Cardiac muscle cell (in vitro differentiated cells and primary cell): Measurements from ENCODE around the gene GRIFIN. TPM values are rescaled to one million over a fixed set of nuclear protein-coding genes. Genes with fewer than 3 reads are reported as not detected.

Source experiments
- DNase-seq, 2 donors: peaks; one replicate each; pipeline versions ENCODE4 v3.0.0 to v3.0.0-alpha.2; 2010 to 2017; ENCODE audit warnings: low read depth in 1 of 2, low spot score in 1 of 2
- H3K27ac ChIP-seq: fragments of 200-600 bp; sonication (generic); 2 replicates; pipeline ENCODE4 v1.5.1; 2016
- H3K27me3 ChIP-seq: fragments of 200-600 bp; sonication (generic); 2 replicates; pipeline ENCODE4 v1.6.0; 2016; ENCODE audit warnings: control low read depth
- H3K36me3 ChIP-seq: fragments of 200-600 bp; sonication (generic); 2 replicates; pipeline ENCODE4 v1.5.1; 2016; ENCODE audit warnings: control low read depth
- H3K4me1 ChIP-seq: fragments of 200-600 bp; sonication (generic); 2 replicates; pipeline ENCODE4 v1.8.1; 2017; ENCODE audit warnings: low read depth, mild to moderate bottlenecking, mixed run types
- H3K4me3 ChIP-seq: fragments of 200-600 bp; sonication (generic); 2 replicates; pipeline ENCODE4 v1.5.1; 2016; ENCODE audit warnings: mild to moderate bottlenecking
- H3K9me3 ChIP-seq: fragments of 200-600 bp; sonication (generic); 2 replicates; pipeline ENCODE4 v1.5.1; 2017; ENCODE audit warnings: low read depth, mild to moderate bottlenecking, control low read depth
- polyA plus RNA-seq: library from polyadenylated mRNA; unstranded; fragments of >200 nt; fragmentation: Nextera tagmentation; extraction: Ambion mirVana; gene quantifications from 2 replicates; pipeline ENCODE4 v1.2.1, GENCODE V29; 2016
- total RNA-seq: library from RNA; depleted of rRNA; stranded (reverse); fragments of >200 nt; gene quantifications from 2 replicates; pipeline ENCODE4 v1.2.3, GENCODE V29; 2016
- TF ChIP-seq, protein P1 (sequence below): IDR thresholded peaks from 2 replicates; pipeline ENCODE4 v1.5.1; 2012; ENCODE audit warnings: low read depth, mild to moderate bottlenecking, low read length

The GRIFIN gene
- total and polyA plus RNA-seq, 2 experiments from 2014 or later = not detected

DNA sequence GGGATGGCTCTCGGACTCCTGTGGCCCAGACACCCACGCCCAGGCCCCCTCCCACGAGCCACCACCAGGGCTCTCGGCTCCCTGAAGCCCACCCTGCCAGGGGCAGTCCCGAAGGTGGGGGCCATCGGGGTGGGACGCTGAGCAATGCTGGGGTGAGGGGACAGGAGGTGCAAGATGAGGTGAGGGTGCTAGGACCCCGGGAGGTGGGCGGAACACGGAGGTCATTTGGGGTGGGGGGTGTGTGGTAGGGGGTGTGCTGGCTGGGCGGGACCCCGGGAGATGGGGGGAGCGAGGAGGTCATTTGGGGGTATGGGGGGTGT is 26.4 kb upstream of the GRIFIN start:
- no peaks in the 10 kb centered on the region for H3K9me3 ChIP-seq
- no peak overlapping the region for H3K4me3 ChIP-seq
- no peak overlapping the region for H3K27ac ChIP-seq
- TF ChIP-seq, protein P1, sequence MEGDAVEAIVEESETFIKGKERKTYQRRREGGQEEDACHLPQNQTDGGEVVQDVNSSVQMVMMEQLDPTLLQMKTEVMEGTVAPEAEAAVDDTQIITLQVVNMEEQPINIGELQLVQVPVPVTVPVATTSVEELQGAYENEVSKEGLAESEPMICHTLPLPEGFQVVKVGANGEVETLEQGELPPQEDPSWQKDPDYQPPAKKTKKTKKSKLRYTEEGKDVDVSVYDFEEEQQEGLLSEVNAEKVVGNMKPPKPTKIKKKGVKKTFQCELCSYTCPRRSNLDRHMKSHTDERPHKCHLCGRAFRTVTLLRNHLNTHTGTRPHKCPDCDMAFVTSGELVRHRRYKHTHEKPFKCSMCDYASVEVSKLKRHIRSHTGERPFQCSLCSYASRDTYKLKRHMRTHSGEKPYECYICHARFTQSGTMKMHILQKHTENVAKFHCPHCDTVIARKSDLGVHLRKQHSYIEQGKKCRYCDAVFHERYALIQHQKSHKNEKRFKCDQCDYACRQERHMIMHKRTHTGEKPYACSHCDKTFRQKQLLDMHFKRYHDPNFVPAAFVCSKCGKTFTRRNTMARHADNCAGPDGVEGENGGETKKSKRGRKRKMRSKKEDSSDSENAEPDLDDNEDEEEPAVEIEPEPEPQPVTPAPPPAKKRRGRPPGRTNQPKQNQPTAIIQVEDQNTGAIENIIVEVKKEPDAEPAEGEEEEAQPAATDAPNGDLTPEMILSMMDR = no peak
- no peaks in the 10 kb centered on the region for H3K4me1 ChIP-seq
- H3K36me3 ChIP-seq = no peaks in the 10 kb centered on the region
- no peak for DNase-seq
- H3K27me3 ChIP-seq = no peaks in the 10 kb centered on the region

DNA sequence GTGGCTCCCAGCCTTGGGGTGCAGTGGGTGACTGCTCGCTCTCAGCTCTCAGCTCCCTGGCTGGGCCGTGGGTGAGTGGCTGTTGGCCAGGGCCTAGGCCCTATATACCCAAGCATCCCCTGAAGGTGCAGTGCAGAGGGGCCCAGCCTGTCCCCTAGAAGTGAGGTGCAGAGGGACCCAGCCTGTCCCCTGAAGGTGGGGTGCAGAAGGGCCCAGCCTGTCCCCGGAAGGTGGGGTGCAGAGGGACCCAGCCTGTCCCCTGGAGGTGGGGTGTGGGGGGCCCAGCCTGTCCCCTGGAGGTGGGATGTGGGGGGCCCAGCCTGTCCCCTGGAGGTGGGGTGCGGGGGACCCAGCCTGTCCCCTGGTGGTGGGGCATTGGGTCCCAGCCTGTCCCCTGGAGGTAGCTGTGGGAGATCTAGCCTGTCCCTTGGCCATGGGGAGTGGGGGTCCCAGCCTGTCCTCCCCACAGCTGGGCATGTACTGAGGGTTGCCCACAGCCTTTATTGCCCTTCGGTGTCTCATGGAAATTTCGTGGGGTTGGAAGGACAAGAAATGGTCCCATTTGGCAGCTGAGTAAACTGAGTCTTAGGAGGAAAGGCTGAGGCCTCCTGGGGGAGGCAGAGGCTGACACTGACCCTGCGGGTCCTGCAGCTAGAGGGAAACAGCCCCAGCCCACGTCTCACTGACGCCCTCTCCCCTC is 25.9 kb upstream of the GRIFIN start:
- no peak overlapping the region for H3K4me3 ChIP-seq
- no peak overlapping the region for H3K27ac ChIP-seq
- no peaks in the 10 kb centered on the region for H3K4me1 ChIP-seq
- no peaks in the 10 kb centered on the region for H3K27me3 ChIP-seq
- TF ChIP-seq, protein P1 = no peak
- DNase-seq = no peak
- H3K9me3 ChIP-seq = no peaks in the 10 kb centered on the region
- no peaks in the 10 kb centered on the region for H3K36me3 ChIP-seq

DNA sequence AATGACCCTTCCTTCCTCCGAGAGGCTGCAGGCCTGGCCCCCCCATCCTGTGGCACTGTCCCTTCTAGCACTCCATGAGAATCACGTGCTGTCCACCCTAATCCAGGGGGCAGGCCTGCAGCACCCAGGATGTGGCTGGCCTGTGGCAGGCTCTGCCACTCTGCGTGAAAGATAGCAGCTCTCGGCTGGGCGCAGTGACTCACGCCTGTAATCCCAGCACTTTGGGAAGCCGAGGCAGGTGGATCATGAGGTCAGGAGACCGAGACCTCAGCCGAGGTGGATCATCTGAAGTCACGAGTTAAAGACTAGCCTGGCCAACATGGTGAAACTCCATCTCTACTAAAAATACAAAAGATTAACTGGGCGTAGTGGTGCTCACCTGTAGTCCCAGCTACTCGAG is 24.5 kb upstream of the GRIFIN start:
- H3K4me1 ChIP-seq = peaks cover 2% of the 10 kb centered on the region
- no peaks in the 10 kb centered on the region for H3K27me3 ChIP-seq
- no peak overlapping the region for H3K27ac ChIP-seq
- H3K9me3 ChIP-seq = no peaks in the 10 kb centered on the region
- TF ChIP-seq, protein P1 = no peak
- H3K4me3 ChIP-seq = no peak overlapping the region
- DNase-seq = no peak
- H3K36me3 ChIP-seq = no peaks in the 10 kb centered on the region

DNA sequence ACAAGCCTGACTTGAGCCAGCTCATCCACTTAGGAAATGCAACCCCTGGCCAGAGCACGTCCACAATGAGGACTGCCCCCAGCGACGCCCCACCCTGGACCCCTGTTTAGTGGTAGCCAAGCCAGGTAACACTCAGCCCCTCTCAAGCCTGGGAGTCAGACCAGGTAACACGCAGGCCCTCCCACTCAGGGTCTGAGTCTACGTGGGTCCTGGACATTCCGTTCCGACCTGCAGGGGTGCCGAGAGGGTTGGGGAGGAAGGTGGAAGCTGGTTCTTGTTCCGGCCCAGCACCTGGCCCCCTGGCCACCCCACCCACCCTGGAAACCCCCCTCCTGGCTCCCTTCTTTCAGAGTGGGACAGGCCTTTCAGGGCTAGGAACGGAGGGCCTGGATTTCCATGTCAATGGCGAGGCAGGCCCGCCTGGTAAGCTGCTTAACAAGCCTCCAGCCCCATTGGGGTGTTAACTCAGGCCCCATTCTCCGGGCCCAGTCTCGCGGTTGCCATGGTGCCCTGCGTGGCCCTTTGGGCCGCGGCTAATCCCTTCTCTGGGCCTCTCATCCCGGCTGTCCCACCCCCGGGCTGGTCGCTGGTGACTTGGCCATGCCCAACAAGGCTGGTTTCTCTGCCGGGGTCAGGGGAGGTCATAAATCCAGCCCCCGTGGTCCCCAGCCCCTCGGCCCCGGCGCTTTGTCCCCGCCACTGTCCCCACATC is 23.7 kb upstream of the GRIFIN start:
- no peaks in the 10 kb centered on the region for H3K36me3 ChIP-seq
- peaks cover 2% of the 10 kb centered on the region for H3K4me1 ChIP-seq
- no peak for DNase-seq
- H3K27ac ChIP-seq = no peak overlapping the region
- H3K9me3 ChIP-seq = no peaks in the 10 kb centered on the region
- TF ChIP-seq, protein P1 = no peak
- H3K4me3 ChIP-seq = no peak overlapping the region
- H3K27me3 ChIP-seq = no peaks in the 10 kb centered on the region

DNA sequence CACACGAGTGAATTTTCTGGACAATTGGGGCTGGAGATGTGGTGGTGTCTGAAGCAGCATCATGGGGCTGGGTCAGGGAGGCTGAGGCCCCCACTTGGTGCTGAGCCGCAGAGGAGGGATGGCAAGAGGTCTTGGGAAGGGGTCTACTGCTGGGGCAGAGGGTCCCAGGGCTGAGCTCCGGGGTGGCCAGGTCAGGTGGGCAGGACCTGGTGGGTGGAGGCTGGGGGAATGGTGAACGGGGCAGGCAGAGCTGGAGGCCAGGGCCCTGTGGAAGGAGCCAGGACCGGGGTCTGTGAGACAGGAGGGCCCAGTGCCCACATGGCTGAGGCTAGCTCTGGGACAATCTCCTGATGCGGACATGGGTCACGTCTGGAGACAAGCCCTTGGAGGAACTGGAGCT is 23.0 kb upstream of the GRIFIN start:
- Histone ChIP-seq H3K27me3 (no peaks in the 10 kb centered on the region), H3K9me3 (no peaks in the 10 kb centered on the region), H3K4me3 (no peak overlapping the region), H3K27ac (no peak overlapping the region), H3K36me3 (no peaks in the 10 kb centered on the region), H3K4me1 (peaks cover 5% of the 10 kb centered on the region)
- no peak for DNase-seq
- TF ChIP-seq, protein P1 = no peak
